ENCODE results near the gene MMP28.

The MMP28 gene

DNA sequence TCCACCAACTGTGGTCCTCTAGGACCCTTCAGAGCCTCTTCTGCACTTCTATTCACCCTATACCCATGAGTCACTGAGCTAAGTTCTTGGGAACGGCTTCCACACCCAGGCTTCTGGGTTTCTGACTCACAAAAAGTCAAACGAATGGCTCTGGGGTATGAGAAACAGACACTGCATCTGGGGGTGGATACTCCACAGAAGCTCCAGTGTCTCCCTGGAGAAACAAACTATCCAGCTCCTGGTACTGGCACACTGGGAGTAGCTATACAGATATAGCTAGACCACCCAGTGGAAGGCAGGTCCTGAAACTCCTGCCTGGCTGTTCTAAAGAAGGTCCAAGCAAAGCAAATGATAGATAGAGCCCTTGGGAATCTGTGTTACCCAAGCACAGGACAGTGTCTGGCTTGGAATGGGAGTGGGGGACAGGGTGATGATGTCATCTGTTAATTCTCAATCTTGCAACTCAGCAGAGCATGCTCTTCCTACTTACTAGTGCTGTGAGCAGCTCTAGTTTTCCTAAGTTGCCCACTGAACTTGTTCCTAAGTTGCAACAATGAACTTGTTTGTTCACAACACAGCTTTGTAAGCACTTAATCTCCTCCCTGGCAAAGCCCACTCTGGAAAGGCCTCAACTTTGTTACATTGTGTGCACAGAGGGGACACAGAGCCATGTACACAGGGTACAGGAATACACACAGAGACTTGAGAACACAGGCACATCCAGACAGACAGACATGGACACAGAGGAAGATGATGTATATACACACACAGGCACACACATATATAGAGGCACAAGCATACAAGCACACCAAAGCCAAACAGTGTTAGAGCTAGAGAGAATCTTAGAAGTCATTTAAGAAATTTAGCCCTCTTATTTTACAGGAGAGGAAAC is 6.7 kb downstream of the MMP28 start:
- TF ChIP-seq, protein P1, sequence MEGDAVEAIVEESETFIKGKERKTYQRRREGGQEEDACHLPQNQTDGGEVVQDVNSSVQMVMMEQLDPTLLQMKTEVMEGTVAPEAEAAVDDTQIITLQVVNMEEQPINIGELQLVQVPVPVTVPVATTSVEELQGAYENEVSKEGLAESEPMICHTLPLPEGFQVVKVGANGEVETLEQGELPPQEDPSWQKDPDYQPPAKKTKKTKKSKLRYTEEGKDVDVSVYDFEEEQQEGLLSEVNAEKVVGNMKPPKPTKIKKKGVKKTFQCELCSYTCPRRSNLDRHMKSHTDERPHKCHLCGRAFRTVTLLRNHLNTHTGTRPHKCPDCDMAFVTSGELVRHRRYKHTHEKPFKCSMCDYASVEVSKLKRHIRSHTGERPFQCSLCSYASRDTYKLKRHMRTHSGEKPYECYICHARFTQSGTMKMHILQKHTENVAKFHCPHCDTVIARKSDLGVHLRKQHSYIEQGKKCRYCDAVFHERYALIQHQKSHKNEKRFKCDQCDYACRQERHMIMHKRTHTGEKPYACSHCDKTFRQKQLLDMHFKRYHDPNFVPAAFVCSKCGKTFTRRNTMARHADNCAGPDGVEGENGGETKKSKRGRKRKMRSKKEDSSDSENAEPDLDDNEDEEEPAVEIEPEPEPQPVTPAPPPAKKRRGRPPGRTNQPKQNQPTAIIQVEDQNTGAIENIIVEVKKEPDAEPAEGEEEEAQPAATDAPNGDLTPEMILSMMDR (IDR thresholded peaks at IDR 0.05; ENCODE audit: low read depth, low read length) = no peak
- no peak overlapping the region for H3K4me3 ChIP-seq (ENCODE audit: low read depth, low read length)

DNA sequence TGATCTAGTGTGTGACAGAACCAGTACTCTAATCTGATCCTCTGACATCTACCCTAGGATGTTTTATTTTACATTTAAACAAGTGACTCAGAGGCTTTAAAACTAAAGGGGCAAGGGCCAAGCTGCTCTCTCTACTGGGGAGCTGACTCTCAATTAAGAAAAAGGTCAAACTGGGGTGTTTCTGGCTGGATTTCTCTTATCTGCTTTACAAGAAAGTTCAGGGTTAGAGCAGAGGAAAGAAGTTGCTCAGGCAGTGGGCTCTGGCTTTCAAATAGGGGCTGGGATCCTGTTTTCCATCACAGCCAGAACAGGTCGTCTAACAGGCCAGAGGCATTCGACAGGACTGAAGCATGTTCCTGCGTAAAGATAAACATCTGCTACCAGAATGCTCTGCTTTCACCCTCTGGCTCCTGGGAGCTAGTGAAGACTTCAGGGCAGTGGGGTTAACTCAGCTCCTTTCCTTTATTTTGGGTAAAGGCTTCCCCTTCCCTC is 8.5 kb downstream of the MMP28 start:
- TF ChIP-seq, protein P1 (IDR thresholded peaks at IDR 0.05; ENCODE audit: low read depth, low read length) = no peak
- Histone ChIP-seq H3K27me3 (ENCODE audit: insufficient read depth, low read depth, severe bottlenecking) (no peaks in the 10 kb centered on the region), H3K36me3 (no peaks in the 10 kb centered on the region), H3K27ac (no peak overlapping the region), H3K4me3 (ENCODE audit: low read depth, low read length) (no peak overlapping the region), H3K9me3 (ENCODE audit: severe bottlenecking) (no peaks in the 10 kb centered on the region)
- no peak for DNase-seq

More for the DNA sequence above, 6.7 kb downstream of the MMP28 start:
- H3K27me3 ChIP-seq (ENCODE audit: insufficient read depth, low read depth, severe bottlenecking) = no peaks in the 10 kb centered on the region
- H3K9me3 ChIP-seq (ENCODE audit: severe bottlenecking) = no peaks in the 10 kb centered on the region
- H3K36me3 ChIP-seq = no peaks in the 10 kb centered on the region
- H3K27ac ChIP-seq = no peak overlapping the region
- no peak for DNase-seq

DNA sequence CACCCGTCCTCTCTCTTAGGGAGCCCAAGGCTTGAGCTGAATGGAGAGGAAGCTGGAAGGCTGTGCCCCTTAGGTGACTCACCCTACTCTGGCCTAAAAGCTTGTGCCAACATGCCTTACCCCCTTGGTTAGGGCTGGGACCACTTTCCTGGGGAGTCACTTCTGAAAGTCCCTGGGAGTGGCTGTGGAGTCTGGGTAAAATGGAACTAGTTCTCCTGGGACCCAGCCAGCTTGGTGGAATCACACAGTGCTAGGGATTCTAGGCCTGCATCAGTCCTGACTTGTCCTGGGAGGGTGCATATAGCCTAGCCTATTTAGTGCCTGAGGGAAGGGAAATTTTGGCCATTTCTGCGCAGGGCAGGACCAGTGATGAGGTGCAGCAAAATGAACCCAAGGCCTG is 10.5 kb downstream of the MMP28 start:
- H3K4me3 ChIP-seq (ENCODE audit: low read depth, low read length) = no peak overlapping the region
- H3K36me3 ChIP-seq = no peaks in the 10 kb centered on the region
- H3K9me3 ChIP-seq (ENCODE audit: severe bottlenecking) = no peaks in the 10 kb centered on the region
- TF ChIP-seq, protein P1 (IDR thresholded peaks at IDR 0.05; ENCODE audit: low read depth, low read length) = no peak
- no peaks in the 10 kb centered on the region for H3K27me3 ChIP-seq (ENCODE audit: insufficient read depth, low read depth, severe bottlenecking)
- DNase-seq = no peak
- no peak overlapping the region for H3K27ac ChIP-seq

DNA sequence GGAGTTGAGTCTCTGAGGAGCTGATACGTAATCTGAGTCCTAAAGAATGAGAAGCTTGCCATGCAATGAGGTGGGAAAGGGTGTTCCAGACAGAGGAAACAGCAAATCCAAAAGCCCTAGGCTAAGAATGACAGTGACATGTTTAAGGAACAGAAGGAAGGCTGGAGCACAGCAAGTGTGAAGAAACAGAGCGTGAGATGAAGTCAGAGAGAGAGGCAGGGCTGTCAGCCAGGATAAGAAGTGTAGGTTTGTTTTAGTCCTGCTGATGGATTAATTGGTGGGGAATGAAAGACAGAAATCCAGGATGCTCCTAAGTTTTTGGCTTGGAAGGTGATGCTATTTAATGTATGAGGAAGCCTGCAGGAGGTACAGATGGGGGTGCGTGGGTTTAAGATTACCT is 14.5 kb downstream of the MMP28 start:
- no peak overlapping the region for H3K4me3 ChIP-seq (ENCODE audit: low read depth, low read length)
- H3K36me3 ChIP-seq = no peaks in the 10 kb centered on the region
- DNase-seq = no peak
- TF ChIP-seq, protein P1 (IDR thresholded peaks at IDR 0.05; ENCODE audit: low read depth, low read length) = no peak
- no peaks in the 10 kb centered on the region for H3K27me3 ChIP-seq (ENCODE audit: insufficient read depth, low read depth, severe bottlenecking)
- no peak overlapping the region for H3K27ac ChIP-seq
- H3K9me3 ChIP-seq (ENCODE audit: severe bottlenecking) = no peaks in the 10 kb centered on the region

DNA sequence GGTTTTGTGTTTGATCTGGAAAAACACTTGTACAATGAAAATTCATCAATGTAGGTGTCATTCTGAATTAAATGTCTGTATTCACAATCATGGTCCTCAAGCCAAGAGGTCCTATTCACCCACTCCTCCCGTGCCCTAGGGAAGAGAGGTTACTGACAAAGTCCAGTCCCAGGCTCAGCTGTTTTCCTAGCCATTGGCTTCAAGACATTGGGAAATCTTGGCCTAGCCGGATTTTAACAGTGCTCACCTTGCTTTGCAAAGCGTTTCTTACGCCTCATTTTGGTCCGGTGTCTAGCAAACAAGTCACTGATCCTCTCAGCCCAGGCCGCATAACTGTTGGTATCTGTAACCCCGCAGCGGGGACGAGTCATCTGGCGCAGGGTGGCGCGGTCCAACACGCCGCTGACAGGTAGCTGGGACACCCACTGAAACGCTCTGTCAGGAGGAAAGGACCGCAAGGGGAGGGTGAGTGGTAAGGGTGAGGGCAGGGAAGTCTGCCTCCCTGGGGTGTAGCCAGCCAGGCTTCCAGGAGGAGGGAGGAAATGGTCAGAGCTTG is 16.7 kb downstream of the MMP28 start:
- TF ChIP-seq, protein P1 (IDR thresholded peaks at IDR 0.05; ENCODE audit: low read depth, low read length) = no peak
- Histone ChIP-seq H3K27me3 (ENCODE audit: insufficient read depth, low read depth, severe bottlenecking) (no peaks in the 10 kb centered on the region), H3K4me3 (ENCODE audit: low read depth, low read length) (no peak overlapping the region), H3K36me3 (no peaks in the 10 kb centered on the region), H3K9me3 (ENCODE audit: severe bottlenecking) (no peaks in the 10 kb centered on the region), H3K27ac (no peak overlapping the region)
- no peak for DNase-seq
